Hematopoietic multipotent progenitor cell (in vitro differentiated cells): Measurements from ENCODE around the gene FUZ. TPM values are rescaled to one million over a fixed set of nuclear protein-coding genes. Genes with fewer than 3 reads are reported as not detected.
"Not testable (repeated sequence)": the region's sequence is repeated elsewhere in the genome, so short reads cannot be mapped to it uniquely, and the experiment has no call there.

Experiments used
- DNase-seq, 3 donors: peaks; one replicate each; pipeline ENCODE4 v3.0.0-alpha.2; 2011 to 2015; ENCODE audit warnings: low read depth in 2 of 3, low spot score in 2 of 3
- total RNA-seq: library from RNA; depleted of rRNA; stranded (reverse); fragments of >200 nt; gene quantifications from one replicate; pipeline ENCODE4 v1.2.3, GENCODE V29; 2012

The FUZ gene
- total RNA-seq, 1 donor: 40.1 TPM

DNA sequence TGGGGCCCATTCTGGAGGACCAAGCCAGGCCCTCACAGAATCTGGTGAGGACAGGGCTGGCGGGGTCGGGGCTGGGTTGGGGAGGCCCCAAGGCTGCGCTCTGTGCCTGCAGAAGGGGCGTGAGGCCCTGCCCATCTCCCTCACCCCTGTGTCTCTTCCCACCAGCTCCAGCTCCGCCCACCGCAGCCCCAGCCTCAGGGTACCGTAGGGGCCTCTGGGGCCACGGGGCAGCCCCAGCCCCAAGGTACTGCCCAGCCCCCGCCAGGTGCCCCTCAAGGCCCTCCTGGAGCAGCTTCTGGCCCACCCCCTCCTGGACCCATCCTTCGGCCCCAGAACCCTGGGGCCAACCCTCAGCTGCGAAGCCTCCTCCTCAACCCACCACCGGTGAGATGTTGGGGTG lies 22.5 kb upstream of the FUZ start:
- DNase-seq: no peak

DNA sequence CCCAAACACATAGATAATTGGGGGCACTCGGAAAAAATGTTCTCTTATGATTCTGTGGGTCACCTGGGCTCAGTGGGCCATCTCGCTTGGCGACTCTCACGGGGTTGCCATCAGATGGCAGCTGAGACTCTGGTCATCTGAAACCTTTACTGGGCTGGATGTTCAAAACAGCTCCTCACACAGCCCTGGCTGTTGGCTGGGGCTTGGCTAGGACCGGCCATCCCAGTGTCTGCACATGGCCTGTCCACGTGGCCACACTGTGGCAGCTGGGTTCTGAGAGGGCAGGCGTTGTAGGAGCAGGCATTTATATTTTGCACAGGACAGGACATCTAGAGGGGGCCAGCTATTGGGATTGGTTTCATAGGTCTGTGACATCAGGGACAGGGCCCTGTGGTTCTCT lies 20.5 kb upstream of the FUZ start:
- DNase-seq: no peak

- no peak for DNase-seq
Measured at GRCh38 chr19:49832556-49832955, 19.5 kb upstream of the FUZ start.

DNA sequence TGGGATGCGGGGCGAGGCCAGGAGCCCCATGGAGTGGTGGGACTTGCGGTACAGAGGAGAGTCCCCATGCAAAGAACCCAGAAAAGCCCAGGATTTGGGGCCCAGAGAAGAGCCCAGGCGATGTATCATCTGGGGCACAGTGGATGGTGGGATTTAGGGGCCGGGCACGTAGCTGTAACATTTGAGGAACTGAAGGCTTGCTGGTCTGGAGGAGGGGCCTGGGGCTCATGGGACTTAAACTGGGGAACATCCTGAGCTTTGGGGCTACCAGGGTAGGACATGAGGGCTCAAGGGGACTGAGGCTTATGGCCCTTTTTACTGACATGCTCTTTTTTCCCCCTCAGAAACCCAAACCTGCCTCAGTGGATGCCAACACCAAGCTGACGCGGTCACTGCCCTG lies 18.5 kb upstream of the FUZ start:
- no peak for DNase-seq

DNA sequence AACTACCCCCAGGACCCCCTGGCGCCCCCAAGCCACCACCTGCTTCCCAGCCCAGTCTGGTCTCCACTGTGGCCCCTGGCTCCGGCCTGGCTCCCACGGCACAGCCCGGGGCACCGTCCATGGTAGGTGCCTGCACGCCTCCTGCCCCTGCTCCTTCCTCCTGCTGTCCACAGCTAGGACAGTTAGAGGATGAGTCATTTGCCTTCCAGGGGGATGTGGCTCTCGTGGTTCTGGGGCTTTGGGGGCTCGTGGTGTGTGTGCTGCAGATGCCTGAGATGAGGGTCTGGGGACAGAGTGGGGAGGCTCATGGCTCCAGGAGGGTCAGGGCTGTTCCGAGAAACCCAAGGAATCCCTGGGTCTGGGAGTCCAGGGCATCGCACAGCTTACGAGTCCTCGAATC lies 17.7 kb upstream of the FUZ start:
- no peak for DNase-seq

GRCh38 chr19:49829721-49830120 lies 16.6 kb upstream of the FUZ start:
- DNase-seq: no peak

DNA sequence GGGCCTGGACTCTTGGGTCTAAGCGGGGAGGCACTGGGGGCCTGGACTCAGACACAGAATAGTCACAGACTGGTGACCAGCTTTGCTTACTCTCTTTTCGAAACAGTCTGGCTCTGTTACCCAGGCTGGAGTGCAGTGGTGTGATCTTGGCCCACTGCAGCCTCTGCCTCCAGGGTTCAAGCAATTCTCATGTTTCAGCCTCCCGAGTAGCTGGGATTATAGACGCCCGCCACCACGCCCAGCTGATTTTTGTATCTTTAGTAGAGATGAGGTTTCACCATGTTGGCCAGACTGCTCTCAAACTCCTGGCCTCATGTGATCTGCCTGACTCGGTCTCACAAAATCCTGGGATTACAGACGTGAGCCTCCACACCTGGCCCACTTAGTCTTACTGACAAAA lies 16.1 kb upstream of the FUZ start:
- DNase-seq: no peak

DNA sequence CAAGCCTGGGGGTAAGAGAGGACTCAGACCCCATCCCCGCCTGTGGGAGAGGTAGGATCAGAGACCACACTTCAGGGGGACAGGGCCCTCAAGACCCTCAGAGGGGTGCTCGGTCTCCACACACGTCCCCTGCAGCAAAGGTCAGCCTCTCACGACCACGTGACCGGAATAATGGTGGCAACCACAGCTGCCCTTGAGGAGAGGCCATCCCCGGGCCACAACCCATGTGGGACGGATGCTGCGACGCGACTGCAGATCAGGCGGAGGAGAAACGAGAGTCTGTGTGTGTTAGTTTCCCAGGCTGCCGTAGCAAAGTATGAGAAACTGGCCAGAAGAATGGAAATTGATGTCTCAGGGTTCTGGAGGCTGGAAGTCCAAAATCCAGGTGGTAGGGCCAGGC lies 13.9 kb upstream of the FUZ start:
- no peak for DNase-seq

DNA sequence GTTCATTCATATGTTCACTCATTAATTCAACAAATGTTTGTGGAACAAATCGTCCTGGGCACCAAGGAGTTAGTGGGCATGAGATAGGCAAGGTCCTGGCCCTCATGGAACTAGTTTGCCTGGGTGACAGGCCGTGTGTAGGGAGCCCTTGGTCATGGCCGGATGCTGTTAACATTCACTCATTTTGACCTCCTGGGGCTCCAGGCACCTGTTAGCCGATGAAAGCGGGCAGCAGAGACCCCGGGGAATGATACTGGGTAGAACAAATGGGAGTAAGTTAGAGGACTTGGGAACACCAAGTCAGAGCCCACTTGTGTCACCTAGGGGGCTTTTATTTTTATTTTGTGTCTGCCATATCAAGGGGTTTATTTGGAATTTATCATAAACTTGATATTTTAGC lies 11.6 kb upstream of the FUZ start:
- DNase-seq: no peak

DNA sequence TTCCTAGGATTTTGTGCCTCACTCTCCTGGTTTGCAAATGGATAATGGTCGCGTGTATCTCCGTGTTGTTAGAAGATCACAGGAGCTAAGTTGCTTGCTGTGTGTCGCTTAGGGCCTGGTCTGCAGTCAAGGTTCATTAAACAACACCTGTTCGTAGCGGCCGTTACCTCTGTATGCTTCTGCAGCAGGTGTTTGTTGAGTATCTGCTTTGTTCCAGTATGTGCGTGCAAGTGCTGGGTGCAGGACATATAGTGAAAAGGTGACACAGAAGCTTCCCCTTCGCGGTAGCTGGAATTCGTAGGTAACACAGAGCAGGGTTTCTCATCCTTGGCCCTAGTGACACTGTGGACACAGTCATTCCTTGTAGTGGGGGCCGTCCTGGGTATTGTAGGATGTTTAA lies 10.4 kb upstream of the FUZ start:
- no peak for DNase-seq

- no peak for DNase-seq
Measured at GRCh38 chr19:49820125-49820524, 7.0 kb upstream of the FUZ start.

DNA sequence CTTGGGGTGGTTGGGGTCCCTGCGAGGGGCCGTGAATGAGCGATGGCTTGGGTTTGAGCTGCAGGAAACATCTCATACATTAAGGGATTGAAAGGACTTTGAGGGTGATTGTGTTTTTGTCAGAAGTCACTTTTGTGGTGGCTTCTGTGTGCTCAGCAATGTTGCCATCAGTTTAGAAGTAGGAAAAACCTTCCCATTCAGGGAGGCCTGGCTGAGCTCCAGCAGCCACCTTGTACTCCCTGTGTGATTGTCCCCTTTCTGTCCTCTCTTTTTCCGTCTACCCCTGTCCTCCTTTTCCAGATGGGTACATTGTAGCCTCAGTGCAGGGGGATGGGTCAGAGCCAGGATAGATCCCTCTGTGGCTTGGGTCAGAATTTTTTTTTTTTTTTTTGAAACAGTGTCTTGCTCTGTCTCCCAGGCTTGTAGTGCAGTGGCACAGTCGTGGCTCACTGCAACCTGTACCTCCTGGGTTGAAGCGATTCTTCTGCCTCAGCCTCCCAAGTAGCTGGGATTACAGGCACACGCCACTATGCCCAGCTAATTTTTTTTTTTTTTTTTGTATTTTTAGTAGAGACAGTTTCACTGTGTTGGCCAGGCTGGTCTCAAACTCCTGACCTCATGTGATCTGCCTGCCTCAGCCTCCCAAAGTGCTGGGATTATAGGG lies 6.5 kb upstream of the FUZ start:
- not testable (repeated sequence) for DNase-seq

DNA sequence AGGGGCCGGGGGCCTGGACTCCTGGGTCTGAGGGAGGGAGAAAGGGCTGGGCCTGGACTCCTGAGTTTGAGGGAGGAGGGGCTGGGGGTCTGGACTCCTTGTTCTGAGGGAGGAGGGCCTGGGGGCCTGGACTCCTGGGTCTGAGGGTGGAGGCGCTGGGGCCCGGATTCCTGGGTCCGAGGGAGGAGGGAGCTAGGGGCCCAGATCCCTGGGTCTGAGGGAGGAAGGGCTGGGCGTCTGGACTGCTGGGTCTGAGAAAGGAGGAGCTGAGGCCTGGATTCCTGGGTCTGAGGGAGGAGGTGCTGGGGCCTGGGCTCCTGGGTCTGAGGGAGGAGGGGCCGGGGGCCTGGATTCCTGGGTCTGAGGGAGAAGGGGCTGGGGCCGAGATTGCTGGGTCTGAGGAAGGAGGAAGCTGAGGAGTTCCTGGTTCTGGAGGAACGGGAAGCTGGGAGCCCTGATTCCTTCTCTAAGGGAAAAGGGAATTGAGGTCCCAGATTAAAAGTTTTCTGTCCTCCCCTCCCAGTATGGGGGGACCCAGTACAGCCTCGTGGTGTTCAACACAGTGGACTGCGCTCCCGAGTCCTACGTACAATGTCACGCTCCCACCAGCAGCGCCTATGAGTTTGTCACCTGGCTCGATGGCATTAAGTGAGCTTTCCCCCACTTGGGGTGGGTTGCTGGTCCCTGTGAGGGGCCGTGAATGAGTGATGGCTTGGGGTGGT lies 5.7 kb upstream of the FUZ start:
- DNase-seq: no peak

DNA sequence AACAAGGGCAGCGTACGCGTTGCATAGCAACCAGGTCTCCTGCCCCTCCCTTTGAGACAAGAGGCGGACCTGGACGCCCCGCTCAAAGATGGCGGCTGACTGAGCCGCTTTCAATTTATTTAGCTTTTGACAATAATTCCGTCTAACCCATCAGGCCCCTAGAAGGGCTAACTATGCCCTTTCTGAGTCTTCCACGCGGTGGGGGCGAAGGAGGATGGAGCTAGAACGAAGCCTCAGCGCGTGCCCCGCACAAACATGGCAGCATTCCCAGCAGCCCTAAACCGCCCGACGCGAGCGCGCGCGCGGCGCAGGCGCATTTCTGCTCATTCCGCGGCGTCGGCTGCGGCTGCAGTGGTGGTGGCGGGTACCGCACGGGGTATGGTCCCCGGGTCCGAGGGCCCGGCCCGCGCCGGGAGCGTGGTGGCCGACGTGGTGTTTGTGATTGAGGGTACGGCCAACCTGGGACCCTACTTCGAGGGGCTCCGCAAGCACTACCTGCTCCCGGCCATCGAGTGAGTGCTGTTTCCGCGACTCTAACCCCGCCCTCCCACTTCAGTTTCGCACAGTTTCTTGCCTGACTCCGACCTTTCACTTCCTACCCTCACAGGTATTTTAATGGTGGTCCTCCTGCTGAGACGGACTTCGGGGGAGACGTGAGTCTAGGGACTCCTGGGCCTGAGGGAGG lies 5.0 kb upstream of the FUZ start, which contains the start of gene MED25:
TSS of gene MED25 (plus strand) at position 326 of the 685 bp plus-strand sequence. CDS start at position 379, 53 bp downstream.
- peak; percentile 88 to 96 (median 91) for DNase-seq

GRCh38 chr19:49816590-49816989 lies 3.5 kb upstream of the FUZ start:
- DNase-seq: no peak

DNA sequence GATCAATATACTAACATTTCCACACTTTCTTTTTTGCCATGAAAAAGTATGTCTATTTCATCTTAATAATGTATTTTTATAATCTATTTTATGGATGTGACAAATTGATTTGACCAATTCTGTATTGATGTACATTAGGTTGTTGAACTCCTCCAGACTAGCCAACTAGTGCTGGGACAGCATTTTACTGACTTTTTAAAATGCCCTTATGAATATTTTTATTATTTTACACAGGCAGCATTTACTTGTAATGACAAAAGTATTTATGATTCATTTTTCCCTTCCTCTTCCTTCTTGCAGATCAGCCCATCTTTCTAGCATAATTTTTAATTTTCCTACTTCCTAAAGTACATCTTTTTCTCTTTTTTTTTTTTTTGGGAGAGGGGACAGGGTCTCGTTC lies 918 bp upstream of the FUZ start:
- DNase-seq: no peak

DNA sequence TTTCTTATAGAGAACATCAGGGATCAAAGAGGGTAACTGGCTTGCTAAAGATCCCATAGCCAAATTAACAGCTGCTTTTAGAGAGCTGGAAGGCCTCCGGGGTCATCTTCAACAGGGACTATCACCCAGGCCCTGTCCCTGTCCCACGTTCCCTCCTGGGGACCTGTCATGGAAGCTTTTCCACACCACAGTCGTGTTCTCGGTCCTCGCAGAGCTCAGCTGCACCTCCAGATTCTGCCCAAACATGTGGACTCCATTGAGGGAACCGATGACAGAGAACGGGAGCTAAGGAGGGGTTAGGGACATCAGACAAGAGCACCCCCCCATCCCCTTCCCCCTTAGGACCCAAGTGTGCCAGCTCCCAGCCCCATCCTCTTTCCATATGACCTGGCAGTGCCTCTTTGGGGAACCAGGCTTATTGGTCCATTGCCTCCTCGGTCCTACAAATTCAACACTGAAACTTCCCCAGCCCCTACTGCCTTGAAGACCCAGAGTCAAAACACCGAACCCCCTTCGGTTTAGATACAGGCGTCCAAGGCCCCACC lies 568 bp downstream of the FUZ start:
- no peak for DNase-seq

DNA sequence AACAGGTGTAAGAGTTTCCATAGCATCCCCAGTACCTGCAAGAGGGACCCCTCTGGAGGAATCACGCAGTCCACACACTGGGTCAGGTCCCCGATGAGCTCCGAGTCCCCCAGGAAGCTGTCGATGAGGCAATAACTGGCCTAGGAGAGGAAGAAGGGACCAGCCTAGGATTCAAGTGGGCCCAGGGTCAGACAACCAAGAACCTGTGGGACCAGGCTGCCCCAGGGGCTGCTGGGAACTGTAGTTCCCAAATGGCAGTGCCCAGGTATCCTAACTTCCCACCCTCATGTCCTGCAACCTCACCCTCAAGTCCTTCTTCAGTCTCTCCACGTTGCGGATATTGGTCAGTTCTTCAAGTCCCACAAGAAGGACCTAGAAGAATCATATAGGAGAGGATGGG lies 1.8 kb downstream of the FUZ start:
- no peak for DNase-seq

- DNase-seq: no peak
Measured at GRCh38 chr19:49809941-49810389, 3.1 kb downstream of the FUZ start.

- peak in 1 of 3 donors; percentile 40 for DNase-seq
Measured at GRCh38 chr19:49809160-49809940, 3.7 kb downstream of the FUZ start.

- peak; percentile 69 to 93 (median 89) for DNase-seq
Measured at GRCh38 chr19:49808711-49809159, 4.4 kb downstream of the FUZ start.
